NCI-H1048 (cell line): ENCODE results near the gene NTSR2.
"Not testable (repeated sequence)": the region's sequence is repeated elsewhere in the genome, so short reads cannot be mapped to it uniquely, and the experiment has no call there.

ENCODE experiments used
- DNase-seq: peaks from one replicate; lab custom pipeline; 2025; lab: John Stamatoyannopoulos, UW

Gene NTSR2

DNA sequence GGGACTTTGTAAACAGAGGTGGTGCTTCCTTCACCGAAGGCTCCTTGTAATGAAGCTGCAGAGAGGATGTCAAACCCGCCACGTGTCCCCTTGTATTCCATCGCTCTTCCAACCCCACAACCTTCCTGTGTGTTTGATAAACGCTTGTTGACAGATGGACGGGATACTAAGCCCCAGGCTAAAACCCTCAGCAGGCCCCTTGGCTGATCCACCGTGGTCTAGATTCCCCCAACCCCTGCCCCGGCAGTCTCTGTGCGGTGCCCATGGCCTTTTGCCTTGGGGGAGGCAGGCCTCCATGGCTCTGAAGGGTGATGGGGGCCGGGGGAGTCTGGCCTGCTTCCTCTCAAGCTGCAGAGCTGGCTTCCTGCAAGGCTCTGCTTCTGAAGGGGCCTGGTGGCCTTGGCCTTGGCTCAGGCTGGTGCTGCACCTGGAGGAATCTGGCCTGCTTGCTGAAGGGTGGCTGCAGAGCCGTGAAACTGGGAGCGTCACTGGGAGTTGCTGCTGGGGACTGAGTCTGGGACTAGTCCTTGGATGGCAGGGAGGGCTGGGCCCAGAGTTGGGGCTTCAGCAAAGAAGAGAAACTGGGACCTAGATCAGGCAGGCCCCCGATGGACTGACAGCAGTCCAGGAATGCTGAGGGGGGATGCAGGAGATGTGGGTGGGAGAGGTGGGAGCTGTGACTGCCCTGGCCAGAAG, 9.6 kb upstream of the NTSR2 start:
- DNase-seq, result no peak

DNA sequence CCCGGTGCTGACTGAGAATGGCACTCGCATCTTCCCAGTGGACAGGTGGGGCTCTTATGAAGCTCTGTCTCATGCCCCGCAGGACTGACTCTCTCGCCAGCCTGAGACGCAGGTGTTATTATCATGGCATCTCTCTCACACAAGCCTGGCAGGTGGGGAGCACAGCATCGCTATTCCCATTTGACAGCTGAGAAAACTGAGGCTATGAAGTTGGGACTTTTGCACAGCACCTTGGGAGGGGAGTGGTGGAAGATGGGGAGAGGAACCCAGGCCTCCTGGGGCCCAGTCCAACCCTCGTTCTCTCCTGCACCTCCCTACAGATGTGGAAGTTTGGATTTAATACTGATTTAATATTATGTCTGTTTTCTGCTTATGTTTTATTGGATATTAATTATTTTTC, 9.0 kb upstream of the NTSR2 start:
- DNase-seq, result no peak

DNA sequence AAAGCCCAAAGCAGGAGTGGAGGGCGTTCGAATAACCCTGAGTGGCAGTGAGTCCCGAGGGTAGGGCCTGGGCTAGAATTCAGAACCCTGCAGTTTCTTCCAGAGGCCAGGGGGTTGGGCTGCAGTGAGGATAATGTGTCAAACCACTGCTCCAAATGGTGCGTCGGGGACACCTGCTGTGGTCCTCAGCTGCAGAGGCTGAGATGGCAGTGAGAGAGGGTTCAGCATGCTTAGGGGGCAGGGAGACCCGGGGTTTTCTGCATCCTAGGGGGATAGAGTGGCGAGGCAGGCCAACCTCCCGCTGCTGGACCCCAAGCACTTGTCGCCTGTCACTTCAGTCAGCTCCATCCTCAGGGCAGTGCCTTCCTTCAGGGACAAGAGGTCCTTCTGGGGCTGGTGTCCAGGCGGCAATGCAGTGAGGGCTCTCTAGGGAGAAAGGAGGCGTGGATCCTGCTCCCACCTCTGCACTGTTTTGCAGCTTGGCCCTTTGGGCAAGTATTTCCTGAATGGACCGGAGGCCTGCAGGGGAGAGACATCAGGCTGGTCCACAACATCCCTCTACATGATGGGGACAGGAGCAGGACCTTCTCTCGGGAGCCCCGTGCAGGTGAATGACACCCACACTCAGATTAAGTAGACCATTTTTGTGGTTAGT, 8.4 kb upstream of the NTSR2 start:
- no peak for DNase-seq

DNA sequence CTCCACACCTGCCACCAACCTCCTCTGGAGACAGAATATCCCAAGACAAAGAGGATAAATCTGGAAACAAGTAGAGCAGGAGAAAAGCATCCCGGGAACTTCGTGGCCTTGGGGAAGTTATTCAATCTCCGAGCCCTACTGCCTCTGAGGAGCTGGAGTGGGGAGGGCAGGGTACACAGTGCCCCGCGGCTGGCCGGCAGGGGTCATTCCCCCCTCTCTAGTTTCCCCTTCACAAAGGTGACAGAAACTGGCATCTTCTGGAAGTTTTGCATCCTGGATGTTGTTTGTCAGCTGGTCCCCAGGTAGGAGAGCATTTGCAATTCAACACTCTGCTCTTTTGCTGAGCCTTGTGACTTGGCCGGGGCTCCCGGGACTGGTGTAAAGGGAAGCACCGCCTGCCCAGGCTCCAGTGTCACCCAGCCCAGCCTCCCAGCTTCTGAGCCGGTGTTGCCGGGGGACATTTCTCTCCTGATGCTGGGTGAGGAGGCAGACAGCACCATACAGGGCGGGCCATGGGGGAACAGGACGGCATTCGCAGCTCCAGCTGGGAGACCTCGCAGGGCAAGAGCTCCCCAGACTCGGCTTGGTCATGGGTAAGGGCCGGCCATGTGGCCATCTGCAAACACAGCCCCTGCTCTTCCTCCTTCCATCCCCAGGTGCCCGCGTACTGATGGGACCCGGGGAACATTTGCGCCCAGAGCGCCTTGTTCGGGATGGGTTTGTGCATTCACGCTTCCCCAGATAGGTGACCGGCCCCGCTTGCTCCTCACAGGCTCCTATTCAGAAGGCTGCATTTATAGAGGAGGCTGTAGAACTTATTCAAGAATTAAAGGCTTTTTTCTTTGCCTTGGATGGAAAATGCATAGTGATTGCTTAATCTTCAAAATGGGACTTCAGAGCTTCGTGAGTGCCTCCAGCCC, 7.4 kb upstream of the NTSR2 start:
- no peak for DNase-seq

DNA sequence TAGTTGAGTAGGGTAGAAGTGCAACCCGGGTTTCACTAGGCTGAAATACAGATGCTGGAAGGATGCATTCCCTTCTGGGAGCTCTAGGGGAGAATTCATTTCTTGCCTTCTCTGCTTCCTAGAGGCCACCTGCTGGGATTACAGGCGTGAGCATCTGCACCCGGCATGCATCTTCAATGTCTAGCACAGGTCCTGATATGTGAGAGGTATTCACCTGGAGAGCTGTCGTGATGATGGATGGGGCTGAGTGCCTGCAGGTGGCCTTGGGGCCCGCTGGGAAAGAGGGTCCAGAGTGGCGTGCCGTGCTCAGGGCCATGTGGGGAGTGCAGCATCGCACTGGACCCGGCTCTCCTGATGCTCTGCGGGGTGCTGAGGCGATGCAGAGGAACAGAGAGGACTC, 6.6 kb upstream of the NTSR2 start:
- DNase-seq, result no peak

DNA sequence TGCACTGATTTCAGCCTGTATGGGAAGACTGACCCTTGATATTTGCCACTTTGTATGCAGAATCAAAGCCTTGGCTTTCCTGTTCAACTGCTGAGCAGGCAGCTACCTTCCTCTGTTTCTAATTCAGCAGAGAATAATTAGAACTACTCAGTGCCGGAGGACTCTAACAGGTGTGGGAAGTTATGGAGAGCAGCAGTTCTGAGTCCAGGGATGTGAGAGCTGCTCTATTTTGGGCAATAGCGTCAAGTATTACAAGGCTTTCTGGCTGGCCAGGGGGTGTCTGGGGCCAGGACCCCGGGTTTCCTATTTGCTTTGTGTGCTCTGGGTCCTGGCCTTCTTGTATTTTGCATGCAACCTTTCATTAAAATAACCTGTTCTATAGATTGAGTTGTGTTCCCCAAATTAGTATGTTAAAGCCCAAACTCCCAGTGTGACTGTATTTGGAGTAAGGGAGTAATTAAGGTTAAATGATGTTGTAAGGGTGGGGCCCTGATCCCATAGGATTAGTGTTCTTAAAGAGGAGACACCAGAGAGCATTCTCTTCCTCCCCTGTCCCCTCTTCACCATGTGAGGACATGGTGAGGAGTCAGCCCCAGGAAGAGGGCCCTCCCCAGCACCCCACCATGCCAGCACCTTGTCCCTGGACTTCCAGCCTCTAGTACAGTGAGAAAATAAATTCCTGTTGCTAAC, 5.6 kb upstream of the NTSR2 start:
- DNase-seq, result no peak

DNA sequence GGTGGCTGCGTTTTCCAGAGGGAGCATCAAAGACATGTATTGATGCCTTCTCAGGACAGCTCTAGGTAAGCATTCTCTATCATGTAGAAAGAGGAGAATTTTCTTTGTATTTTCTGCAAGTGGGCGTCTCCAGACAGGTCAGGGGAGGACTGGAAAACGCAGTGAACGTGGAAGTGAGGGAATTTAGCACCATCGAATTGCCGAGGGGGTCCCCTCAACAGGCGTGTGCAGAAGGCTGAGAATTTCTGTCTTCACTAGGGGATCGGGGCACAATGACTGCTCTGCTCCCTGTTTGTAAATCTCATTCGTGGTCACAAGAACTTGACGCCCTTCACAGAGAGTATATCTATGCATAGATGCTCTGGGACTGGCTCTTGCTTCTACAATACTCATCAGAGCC, 5.0 kb upstream of the NTSR2 start:
- DNase-seq, result no peak

DNA sequence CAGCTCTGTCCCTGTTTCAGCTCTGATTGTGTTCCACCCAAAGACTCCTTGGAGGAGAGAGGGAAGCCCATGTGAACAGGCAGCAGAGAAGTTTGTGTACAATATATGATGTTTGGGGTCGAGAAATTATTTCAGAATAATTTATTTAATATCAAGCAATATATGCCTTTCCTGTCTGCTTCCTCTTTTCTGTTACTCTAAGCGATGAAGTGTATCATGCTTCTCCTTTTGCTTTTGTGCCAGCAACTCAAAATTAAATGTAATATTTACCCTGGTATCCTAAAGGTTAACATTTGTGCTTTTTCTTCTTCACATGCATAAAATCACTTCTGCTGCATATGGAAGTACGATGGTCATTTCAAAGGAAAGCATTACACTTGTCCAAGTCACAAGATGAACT, 2.4 kb upstream of the NTSR2 start:
- DNase-seq, result no peak

DNA sequence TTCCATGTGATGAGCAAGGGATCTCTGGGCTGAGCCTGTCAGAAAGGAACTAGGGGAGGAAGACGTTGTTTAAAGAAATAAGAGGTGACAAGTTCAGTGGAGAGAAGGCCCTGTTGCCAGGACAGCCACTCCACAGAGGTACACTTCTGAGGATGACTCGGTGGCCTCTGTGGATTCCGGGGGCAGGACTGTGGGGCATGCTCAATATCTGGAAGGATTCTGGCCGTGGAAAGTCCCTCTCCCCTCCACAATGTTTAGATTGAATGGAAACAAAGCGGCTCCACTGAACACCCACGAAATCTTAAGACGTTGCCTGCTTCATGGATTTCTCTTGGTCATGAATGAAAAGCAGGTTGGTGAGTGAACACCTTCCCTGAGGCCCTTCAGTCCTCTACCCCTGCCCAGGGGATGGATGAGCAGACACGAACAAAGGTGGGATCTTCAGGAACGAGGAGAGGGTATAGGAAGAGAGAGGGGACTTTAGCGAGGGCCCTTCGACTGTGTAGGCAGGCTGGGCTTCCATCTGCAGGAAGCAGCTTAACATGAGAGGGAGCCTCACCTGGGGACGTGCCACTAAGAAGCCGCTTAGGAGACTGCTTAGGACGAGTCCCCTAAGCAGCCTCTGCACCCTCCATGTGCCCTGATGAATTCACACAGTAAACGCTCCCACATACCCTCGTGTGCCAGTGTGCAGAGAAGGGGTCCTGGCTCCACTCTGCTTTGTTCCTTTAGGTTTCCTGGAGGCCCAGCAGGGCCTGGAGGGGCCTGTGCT, 1.9 kb downstream of the NTSR2 start:
- DNase-seq, result no peak

DNA sequence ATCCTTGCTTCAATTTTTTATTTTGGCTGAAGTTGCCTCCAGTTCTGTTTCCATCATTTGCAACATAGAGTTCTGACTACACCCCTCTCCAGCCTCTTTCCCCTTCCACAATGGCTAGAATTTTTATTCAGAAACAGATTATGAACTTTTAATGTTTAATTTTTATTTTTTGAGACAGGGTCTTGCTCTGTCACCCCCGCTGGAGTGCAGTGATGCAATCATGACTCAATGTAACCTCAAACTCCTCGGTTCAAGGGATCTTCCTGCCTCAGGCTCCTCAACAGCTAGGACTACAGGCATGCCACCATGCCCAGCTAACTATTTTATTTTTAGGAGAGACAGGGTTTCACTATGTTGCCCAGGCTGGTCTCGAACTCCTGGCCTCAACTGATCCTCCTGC, 2.8 kb downstream of the NTSR2 start:
- DNase-seq, result no peak

DNA sequence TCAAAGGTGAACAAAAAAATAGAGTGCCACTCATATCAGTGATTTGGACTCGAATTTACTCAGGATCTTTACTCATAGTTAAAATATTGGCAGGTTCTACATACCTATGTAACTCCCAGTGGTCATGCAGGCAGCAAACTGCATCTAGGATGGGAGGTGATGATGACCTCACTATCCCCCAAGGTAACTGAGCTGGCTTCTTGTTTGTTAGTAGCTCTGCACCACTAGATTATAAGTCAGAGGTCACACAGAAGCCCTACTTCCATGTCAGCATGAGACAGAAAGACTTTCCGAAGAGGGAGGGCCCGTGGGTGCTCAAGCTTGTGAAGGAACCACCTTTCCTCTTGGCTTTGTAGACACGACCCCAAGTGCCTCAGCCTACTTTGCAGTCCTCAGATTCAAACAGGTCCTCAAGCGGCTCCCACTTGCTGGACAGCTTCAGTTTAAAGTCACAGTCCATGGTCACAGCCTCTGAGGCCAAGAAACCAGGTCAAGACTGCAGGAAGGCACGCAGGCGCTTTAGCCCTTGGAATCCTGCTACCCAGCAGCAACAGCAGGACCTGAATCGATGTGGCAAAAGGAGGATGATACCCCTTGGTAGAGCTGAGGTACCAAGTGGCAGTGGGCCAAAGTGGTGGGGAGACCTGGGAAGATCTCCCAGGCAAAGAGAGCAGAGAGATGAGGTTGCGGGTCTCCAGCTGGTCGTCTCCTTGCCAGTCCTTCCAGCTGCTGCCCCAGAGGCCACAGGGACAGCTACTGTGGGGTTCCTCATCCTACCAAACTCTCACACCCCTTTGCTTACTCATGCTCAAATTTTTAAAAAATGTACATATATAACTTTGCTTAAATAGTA, 4.3 kb downstream of the NTSR2 start:
- DNase-seq, result no peak

DNA sequence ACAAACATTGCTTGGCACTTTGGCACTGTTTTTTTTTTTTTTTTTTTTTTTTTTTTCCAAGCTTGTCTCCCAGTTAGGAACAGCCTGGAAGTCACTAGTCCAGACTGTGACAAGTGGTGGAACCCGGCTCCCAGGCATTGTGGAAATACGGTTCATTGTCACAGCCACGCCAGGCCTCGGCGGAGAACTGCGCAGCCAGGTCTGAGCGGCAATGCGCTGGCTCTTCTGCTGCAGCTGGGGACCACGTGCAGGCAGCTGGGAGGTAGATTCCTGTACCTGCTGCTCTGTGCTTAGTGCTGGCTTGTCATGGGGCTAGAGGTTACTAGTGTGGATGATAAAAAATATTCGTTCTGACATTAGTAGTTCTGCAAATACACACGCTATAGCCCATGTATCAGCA, 5.0 kb downstream of the NTSR2 start:
- no peak for DNase-seq

DNA sequence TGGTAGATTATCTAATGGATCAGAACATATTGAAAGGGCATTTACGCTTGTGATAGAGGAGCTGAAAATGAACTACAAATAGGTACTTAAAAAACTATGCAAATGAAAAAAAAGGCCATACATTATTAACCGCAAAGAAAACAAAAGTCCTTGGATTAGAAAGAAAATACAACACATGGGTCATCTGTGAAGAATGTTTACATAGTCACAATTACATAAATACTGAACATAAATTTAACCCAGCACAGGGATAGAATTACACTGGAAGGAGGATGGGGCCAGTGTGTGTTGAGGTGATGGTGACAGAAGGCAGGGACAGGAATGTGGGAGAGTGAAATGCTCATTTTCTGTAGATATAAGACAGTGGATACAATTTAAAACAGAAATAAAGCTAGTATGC, 6.6 kb downstream of the NTSR2 start:
- no peak for DNase-seq

DNA sequence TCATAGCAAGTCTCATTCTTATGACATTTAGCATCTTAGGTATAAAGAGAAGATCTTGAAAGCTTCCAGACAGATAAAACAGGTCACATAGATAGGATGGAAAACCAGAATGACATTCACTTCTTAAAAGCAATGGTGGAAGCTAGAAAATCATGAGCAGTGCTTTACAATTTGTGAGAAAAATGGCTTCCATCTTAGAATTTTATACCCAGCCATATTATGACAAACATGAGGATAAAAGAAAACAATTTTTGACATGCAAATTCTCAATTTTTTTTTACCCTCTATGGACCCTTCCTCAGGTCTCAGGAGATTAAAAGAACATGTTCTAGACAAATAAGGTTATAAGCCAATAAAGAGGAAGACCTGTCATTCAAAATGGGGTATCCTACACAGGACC, 7.1 kb downstream of the NTSR2 start:
- no peak for DNase-seq

DNA sequence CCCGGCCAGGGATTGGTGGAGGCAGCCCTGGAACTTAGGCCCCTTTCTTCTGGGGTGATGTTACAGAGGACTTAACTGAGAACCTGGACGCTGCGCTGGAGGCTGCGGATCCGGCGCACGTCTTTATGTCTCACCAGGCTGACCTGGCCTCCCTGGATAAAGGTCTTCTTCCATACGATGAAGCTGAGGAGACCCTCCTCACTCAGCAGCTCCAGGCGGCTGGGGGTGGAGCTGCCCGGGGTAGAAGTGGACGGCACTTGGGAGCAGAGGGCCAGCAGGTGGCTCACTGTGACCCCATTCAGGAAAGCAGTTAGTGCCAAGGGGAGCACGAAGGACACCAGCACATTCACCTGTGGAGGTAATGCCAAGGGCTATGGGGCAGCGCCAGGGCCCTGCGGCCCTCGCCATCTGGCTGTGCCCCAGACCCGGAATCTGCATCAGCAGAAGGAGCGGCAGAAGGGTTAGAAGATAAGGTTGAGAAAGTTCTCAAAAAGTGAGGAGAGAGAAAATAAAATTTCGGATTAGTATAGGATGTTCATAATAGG, 8.0 kb downstream of the NTSR2 start:
- DNase-seq, result no peak

DNA sequence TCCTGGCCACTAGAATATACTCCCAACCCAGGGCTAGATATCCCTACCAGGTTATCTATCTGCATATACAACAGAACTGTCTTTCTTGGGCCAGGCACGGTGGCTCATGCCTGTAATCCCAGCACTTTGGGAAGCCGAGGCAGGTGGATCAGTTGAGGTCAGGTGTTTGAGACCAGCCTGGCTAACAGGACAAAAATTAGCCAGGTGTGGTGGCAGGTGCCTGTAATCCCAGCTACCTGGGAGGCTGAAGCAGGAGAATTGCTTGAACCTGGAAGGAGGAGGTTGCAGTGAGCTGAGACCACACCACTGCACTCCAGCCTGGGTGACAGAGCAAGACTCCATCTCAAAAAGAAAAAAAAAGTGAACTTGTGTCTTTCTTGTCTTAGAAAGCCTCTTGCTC, 9.6 kb downstream of the NTSR2 start:
- not testable (repeated sequence) for DNase-seq

DNA sequence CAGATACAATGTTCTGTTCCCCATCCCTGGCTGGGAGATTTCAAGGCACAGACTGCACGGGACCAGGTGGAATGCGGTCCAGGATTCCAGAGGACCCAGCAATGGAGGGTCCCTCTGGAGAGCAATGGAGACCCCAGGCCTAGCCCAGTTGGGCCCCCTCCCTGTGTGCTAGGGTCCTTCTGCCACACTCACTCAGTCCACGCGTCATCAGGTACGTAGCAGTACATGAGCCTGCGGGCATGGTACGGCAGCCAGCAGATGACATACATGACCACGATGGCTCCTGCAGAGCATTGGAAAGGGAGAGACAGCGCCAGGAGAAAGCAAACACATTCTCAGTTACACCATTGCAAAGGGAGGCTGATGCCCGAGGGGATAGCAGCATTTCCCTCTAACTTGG, 10.1 kb downstream of the NTSR2 start:
- no peak for DNase-seq

DNA sequence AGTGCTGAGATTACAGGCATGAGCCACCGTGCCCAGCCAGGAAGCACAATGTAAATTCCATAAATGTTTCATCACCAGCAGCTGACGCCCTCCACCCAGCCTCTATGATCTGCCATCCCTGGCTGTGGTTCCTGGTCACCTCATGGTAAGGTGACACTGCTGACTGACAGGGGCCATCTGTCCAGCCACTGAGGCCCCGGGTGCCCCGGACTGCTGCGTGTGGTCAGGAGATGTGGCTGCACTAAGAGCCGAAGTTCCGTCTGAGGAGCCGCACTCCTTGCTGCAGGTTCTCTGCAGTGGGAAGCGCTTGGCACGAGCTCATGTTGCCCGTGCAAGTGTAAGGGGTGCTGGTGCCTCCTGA, 10.9 kb downstream of the NTSR2 start:
- no peak for DNase-seq

DNA sequence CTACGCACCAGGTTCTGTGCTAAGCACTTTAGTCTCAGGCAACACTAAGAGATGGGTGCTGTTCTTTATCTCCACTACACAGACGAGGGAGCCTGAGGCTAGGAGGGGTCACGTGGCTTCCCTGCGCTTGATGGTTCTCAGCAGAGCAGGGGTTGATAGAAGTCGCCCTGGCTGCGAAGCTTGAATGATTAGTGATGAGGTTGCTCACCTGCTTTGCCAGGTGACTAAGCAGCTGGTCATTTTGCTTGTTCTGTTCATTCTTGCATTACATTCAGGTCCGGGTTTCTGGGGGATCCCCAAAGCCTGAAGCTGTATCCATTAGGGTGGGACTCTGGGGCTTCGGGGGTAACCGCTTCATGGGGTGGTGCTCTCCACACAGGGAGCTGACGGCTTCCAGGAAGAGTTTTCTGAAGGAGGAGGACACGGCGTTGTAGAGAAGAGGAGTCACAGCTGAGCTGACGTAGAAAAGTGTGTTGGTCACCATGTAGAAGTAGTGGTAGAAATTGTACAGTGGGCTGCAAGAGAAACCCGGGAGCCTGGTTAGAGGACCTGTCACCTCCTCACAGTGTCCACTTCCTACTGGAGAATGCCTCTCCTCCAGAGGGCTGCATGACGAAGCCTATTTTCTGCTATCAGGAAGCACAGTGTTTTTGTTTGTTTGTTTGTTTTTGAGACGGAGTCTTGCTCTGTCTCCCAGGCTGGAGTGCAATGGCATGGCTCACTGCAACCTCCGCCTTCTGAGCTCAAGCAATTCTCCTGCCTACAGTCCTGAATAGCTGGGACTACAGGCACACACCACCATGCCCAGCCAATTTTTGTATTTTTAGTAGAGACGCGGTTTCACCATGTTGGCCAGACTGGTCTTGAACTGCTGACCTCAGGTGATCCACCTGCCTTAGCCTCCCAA, 11.5 kb downstream of the NTSR2 start:
- no peak for DNase-seq
